Measurements from ENCODE around the gene SLC25A3. TPM values are rescaled to one million over a fixed set of nuclear protein-coding genes. Genes with fewer than 3 reads are reported as not detected.
"Not testable (repeated sequence)": the region's sequence is repeated elsewhere in the genome, so short reads cannot be mapped to it uniquely, and the experiment has no call there.

SLC25A3 gene
- total RNA-seq, 1 donor from 2014 or later, result 508 TPM

- TF ChIP-seq CTCF (IDR thresholded peaks at IDR 0.05), result no peak
- H3K9me3 Mint-ChIP-seq, result no peaks in the 10 kb centered on the region
- DNase-seq (no peak), ATAC-seq (ENCODE audit: low read depth) (no peak)
- H3K4me1 Mint-ChIP-seq, result peaks cover 19% of the 10 kb centered on the region
- no peaks in the 10 kb centered on the region for H3K27me3 Mint-ChIP-seq
- H3K27ac Mint-ChIP-seq, result no peak overlapping the region
- ChIA-PET CTCF (no interaction called here), POLR2A (interaction anchor here (1.2 kb wide), 1 partner anchor 30 kb away, joined by 3 read pairs; no protein-coding TSS in a partner anchor)
- H3K4me3 Mint-ChIP-seq, result no peak overlapping the region
- intact Hi-C loops (cut with micrococcal nuclease), result no loop called here
- H3K36me3 Mint-ChIP-seq (ENCODE audit: low read depth), result peaks cover 15% of the 10 kb centered on the region
Observed at GRCh38 chr12:98637068-98637467, 43.6 kb downstream of the SLC25A3 start.

GRCh38 chr12:98638009-98638408, 44.5 kb downstream of the SLC25A3 start:
- CTCF ChIA-PET, result no interaction called here

GRCh38 chr12:98639491-98639890, 46.0 kb downstream of the SLC25A3 start:
- Mint-ChIP-seq H3K4me3 (no peak overlapping the region), H3K27me3 (no peaks in the 10 kb centered on the region), H3K4me1 (peaks cover 29% of the 10 kb centered on the region), H3K27ac (no peak overlapping the region), H3K9me3 (no peaks in the 10 kb centered on the region), H3K36me3 (ENCODE audit: low read depth) (peaks cover 3% of the 10 kb centered on the region)
- ChIA-PET POLR2A (no interaction called here), CTCF (interaction anchor here (0.9 kb wide), 1 partner anchor 32 kb away, joined by 4 read pairs; no protein-coding TSS in a partner anchor)
- intact Hi-C loops (cut with micrococcal nuclease), result no loop called here
- no peak for TF ChIP-seq CTCF (IDR thresholded peaks at IDR 0.05)
- ATAC-seq (ENCODE audit: low read depth), result no peak
- DNase-seq, result no peak

More at GRCh38 chr12:98638009-98638408, 44.5 kb downstream of the SLC25A3 start:
- Mint-ChIP-seq H3K27me3 (no peaks in the 10 kb centered on the region), H3K9me3 (no peaks in the 10 kb centered on the region), H3K36me3 (ENCODE audit: low read depth) (peaks cover 12% of the 10 kb centered on the region), H3K4me1 (peaks cover 21% of the 10 kb centered on the region), H3K4me3 (no peak overlapping the region), H3K27ac (no peak overlapping the region)
- POLR2A ChIA-PET, result no interaction called here
- no peak for ATAC-seq (ENCODE audit: low read depth)
- intact Hi-C loops (cut with micrococcal nuclease), result no loop called here
- DNase-seq, result no peak
- no peak for TF ChIP-seq CTCF (IDR thresholded peaks at IDR 0.05)

GRCh38 chr12:98642801-98643200, 49.3 kb downstream of the SLC25A3 start:
- Mint-ChIP-seq H3K4me1 (peaks cover 19% of the 10 kb centered on the region), H3K27ac (peak overlapping the region; percentile 18), H3K36me3 (ENCODE audit: low read depth) (peaks cover 12% of the 10 kb centered on the region)

GRCh38 chr12:98644433-98644711, 50.9 kb downstream of the SLC25A3 start:
- Mint-ChIP-seq H3K9me3 (no peaks in the 10 kb centered on the region), H3K36me3 (ENCODE audit: low read depth) (peaks cover 20% of the 10 kb centered on the region), H3K4me3 (peak overlapping the region; percentile 97), H3K27ac (peak overlapping the region; percentile 94), H3K27me3 (no peaks in the 10 kb centered on the region), H3K4me1 (peaks cover 19% of the 10 kb centered on the region)
- CTCF ChIA-PET, result interaction anchor here (1.1 kb wide), 1 partner anchor 52 kb away, joined by 4 read pairs; no protein-coding TSS in a partner anchor
- ATAC-seq (ENCODE audit: low read depth) (peak; percentile 9), DNase-seq (no peak)
- POLR2A ChIA-PET, result interaction anchor here (0.6 to 5.6 kb wide), 12 partner anchors 8 to 153 kb away, joined by 3 to 100 read pairs (median 6); partner anchors contain the start of genes SLC25A3 and TMPO
- no peak for TF ChIP-seq CTCF (IDR thresholded peaks at IDR 0.05)
- intact Hi-C loops (cut with micrococcal nuclease), result loop anchor here (1.0 to 10.0 kb wide), 5 partner anchors 8 to 1738 kb away; partner anchors contain the start of genes DEPDC4, NEDD1 and SCYL2

More at GRCh38 chr12:98642801-98643200, 49.3 kb downstream of the SLC25A3 start:
- DNase-seq; ATAC-seq (ENCODE audit: low read depth); H3K9me3 Mint-ChIP-seq; H3K27me3 Mint-ChIP-seq: not testable (repeated sequence)
- peak overlapping the region; percentile 97 for H3K4me3 Mint-ChIP-seq
- intact Hi-C loops (cut with micrococcal nuclease), result loop anchor here (10.0 kb wide), 1 partner anchor 1622 kb away; the partner anchor contains the start of genes DEPDC4 and SCYL2
- POLR2A ChIA-PET, result interaction anchor here (1.5 to 5.6 kb wide), 3 partner anchors 30 to 127 kb away, joined by 3 to 100 read pairs (median 29); partner anchors contain the start of genes SLC25A3 and TMPO
- CTCF ChIA-PET, result interaction anchor here (1.7 kb wide), 1 partner anchor 76 kb away, joined by 4 read pairs; no protein-coding TSS in a partner anchor

Data from activated B cell treated with CpG ODN at 0.5 μM for 24 hours (primary cell).